HG03521 (cell line): ENCODE measurements around the gene TMED9.
A peak's percentile ranks its signal among the peaks of the same experiment; 100 is the strongest.
"Not testable (repeated sequence)": the region's sequence is repeated elsewhere in the genome, so short reads cannot be mapped to it uniquely, and the experiment has no call there.

Experiments used
- ATAC-seq: cut with Tn5 transposase; IDR thresholded peaks from one replicate; pipeline ENCODE4 v1.9.1; 2021; ENCODE audit warnings: mild to moderate bottlenecking, moderate library complexity; ENCODE audit not compliant: unreplicated experiment

TMED9 gene

GRCh38 chr5:177592010-177592834 is at the start of gene TMED9:
Gene TMED9, plus strand, starts transcription at chr5:177592203. Its CDS starts 12 bp downstream, at chr5:177592215.
- peak; percentile 94 for ATAC-seq

DNA sequence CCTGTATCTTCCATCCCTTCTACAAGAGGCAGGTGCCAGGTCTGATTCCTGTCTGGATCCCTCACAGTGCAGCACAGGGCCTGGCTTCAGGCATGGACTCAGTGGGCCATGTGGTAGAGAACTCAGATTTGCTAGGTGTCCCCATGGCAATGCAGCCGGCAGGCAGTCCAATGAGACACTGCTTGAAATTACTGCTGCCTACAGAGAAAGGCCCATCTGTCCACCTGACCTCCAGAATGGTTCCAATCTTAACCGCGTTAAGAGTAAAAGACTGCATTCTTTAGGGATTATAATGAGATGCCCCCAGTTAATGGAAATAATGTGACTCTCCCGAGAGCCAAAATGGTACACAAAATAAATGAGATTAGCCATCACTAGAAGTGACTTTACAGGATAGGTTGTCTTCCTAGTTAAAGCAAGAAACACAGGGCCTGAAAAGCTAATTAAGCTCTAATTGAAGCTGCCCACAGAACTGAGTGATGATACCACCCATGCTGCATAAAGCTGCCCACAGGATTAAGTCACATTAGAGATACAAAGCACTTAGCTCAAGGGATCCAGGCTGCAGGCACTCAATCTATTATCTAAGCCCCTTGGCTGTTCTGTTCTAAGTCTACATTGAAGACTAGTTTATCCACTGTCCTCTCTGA is 49.1 kb upstream of the TMED9 start:
- no peak for ATAC-seq

- ATAC-seq: no peak
Observed at GRCh38 chr5:177545487-177546257, 46.3 kb upstream of the TMED9 start.

- no peak for ATAC-seq
Observed at GRCh38 chr5:177546258-177546741, 45.7 kb upstream of the TMED9 start.

- ATAC-seq: no peak
Observed at GRCh38 chr5:177547736-177548135, 44.3 kb upstream of the TMED9 start.

GRCh38 chr5:177548495-177548894 is 43.5 kb upstream of the TMED9 start:
- ATAC-seq: no peak

GRCh38 chr5:177550122-177550521 is 41.9 kb upstream of the TMED9 start:
- ATAC-seq: no peak

DNA sequence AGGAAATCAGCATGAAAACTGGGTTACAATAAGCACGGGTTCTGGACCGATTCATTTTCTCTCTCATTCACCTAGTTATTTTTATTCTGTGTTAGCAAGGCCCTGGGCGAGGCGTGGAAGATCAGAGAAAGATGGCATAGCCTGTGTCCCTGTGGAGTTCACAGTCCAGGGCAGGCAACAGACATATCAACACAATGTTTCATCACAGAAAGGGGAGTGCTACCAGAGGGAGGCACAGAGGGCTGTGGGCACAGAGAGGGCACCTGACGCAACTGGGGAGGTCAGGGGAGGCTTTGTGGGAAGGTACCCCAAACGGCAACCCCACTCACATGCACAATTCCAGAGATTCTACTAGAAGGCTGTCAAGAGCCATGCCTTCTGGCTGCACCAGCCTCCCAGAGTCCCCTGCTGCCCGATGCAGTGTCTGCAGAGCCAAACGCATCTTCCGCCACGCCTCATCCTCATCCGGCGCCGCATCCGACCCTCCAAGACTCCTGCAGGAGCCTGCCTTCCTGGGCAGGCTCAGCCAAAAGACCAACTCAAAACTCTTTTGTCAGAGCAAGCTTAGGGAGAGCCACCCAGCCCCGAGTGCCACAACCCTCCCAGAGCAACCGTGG is 39.1 kb upstream of the TMED9 start:
- no peak for ATAC-seq

DNA sequence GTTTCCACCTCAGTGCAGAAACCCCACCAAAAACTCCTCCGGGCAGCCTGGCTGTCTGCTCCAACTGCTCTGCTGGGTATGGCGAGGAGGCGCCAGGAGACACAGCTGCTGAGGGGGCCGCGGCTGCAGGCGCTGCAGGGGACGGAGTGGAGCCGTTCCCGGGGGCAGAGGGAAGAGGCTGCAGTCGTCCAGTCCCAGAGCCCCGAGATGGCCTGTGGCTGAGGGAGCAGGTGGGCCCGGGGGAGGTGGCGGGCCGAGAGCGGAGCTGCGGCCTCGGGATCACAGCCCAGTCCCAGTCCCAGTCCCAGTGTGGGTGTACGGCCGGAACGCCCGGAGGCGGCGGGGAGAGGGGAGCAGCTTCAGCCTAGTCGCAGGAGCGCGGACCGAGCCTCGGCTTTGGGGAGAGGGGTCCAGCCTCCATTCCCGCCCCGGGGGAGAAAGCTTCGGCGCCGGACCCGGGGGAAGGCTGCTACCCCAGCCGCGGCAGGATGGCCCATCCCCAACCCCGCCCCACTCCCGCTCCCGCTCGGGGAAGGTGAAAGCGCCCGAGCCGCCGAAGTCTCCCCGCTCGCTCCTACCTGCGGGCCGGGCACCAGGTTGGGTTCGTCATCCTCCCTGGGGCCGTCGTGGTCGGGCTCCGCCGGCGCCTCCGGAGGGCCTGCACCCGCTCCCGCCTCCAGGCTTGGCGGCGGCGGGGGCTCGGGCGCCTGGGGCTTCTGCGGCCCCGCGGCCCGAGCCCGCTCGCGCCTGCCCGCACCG is 38.2 kb upstream of the TMED9 start:
- ATAC-seq: peak; percentile 23

DNA sequence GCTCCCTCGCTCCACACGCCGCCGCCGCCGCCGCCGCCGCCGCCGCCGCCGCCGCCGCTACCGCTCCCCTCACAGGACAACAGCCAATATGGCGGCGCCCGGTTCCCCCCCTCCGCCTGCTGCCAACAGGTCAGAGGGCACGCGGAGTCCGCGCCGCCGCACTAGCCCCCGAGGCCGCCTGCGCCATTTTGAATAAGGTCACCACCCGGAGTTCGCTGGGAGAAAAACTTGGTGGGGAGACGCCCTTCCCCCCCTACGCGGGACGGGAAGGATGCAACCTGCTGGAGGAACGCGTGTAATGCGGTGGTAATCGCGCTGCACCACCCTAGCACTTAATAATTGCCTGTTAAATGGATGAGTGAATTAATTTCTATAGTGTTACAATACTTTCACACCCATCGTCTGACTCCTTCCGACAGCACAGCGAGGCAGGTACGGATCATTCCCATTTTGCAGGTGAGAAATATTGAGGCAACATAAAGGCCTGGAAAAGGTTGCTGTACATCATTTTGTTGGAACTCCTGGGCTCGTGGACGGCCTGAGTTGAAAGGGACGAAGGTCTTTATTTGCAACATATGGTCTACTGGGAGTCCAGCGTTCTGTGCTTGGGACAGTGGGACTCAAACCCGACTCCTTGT is 37.4 kb upstream of the TMED9 start, which contains the start of gene FAM193B:
Gene FAM193B (minus strand): TSS at position 90 of the 638 bp plus-strand sequence. CDS start 105 bp downstream, outside the sequence.
- ATAC-seq: peak; percentile 87

- no peak for ATAC-seq
Observed at GRCh38 chr5:177555228-177555627, 36.8 kb upstream of the TMED9 start.

- ATAC-seq: no peak
Observed at GRCh38 chr5:177555665-177556064, 36.3 kb upstream of the TMED9 start.

GRCh38 chr5:177557041-177557647 is 34.9 kb upstream of the TMED9 start:
- ATAC-seq: no peak

GRCh38 chr5:177557796-177558195 is 34.2 kb upstream of the TMED9 start:
- ATAC-seq: no peak

- not testable (repeated sequence) for ATAC-seq
Observed at GRCh38 chr5:177559446-177559941, 32.5 kb upstream of the TMED9 start.

DNA sequence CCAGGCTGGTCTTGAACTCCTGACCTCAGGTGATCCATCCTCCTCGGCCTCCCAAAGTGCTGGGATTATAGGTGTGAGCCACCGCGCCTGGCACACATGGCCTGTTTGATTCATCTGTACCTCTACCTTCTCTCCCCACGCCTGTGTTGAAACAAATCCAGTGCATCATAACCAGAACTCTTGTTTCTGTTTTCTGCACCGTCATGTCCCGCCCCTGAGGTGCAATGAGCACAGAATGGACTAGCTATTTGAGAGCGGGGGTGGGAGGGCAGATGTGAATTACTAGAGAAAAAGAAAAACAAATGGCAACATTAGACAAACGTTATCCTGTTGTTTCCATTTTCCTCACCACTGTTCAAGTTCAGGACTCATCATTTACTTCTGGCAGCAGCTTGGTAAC is 27.0 kb upstream of the TMED9 start:
- ATAC-seq: no peak

- ATAC-seq: no peak
Observed at GRCh38 chr5:177568326-177568725, 23.7 kb upstream of the TMED9 start.

DNA sequence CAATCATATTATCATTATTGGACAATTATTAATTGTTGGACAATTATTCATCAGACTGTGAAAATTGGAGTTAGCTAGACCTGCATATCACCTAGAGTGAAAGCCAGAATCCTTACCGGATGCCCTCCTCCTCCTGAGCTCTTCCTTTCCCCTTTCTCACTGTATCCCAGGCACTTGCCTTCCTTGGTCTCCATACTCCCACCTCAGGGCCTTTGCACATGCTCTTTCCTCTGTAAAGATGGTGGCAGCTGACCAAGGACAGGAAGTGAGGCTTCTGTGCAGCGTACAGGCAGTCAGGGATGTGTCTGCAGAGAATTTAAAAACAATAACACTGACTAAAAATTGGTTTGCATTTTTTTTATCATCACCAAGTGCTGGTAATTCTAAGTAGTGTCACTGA is 22.1 kb upstream of the TMED9 start:
- no peak for ATAC-seq

DNA sequence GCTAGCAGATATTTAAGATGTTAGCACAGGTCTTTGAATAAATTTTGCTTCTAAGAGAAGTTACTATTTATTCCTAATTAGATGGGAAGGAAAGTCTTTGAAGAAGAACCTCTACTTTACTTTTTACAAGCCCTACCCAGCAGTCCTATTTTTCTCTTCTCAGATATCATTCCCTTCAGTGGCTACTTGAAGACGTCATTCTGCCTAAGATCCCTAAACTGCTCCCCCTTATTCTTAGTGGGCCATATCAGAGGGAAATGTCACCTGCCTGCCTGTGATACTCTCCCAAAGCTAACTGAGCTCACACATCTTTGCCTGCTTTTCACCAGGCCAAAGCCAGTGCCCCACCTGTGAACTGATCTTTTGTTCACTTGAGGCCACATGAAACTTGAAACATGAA is 16.5 kb upstream of the TMED9 start:
- ATAC-seq: no peak
